ENCODE measurements around the gene MTCL3.

The MTCL3 gene

DNA sequence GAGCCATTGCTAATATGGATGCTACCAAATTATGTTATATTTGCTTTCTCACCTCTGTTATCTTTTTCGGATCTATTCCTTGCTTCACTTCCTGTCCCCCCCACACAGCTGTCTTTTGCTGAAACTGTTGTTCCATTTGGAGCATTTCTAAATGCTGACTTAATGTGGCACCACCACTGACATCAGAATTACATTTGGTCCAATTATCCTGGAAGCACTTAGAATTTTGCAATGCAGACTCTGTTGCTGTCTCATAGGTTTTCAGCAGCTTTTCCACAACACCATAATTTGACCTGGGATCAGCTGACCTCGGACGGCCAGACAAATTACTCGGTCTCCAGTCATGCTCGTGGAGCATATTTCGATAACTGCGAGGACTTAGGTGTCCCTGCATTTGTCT is 72.8 kb downstream of the MTCL3 start:
- Histone ChIP-seq H3K27ac (no peak overlapping the region), H3K4me3 (no peak overlapping the region), H3K36me3 (no peaks in the 10 kb centered on the region), H3K27me3 (no peaks in the 10 kb centered on the region), H3K9me3 (no peaks in the 10 kb centered on the region), H3K4me1 (no peaks in the 10 kb centered on the region)
- DNase-seq, result no peak
- no peak for TF ChIP-seq POLR2A (IDR thresholded peaks at IDR 0.05)
- TF ChIP-seq, protein P1, sequence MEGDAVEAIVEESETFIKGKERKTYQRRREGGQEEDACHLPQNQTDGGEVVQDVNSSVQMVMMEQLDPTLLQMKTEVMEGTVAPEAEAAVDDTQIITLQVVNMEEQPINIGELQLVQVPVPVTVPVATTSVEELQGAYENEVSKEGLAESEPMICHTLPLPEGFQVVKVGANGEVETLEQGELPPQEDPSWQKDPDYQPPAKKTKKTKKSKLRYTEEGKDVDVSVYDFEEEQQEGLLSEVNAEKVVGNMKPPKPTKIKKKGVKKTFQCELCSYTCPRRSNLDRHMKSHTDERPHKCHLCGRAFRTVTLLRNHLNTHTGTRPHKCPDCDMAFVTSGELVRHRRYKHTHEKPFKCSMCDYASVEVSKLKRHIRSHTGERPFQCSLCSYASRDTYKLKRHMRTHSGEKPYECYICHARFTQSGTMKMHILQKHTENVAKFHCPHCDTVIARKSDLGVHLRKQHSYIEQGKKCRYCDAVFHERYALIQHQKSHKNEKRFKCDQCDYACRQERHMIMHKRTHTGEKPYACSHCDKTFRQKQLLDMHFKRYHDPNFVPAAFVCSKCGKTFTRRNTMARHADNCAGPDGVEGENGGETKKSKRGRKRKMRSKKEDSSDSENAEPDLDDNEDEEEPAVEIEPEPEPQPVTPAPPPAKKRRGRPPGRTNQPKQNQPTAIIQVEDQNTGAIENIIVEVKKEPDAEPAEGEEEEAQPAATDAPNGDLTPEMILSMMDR (IDR thresholded peaks at IDR 0.05), result no peak

DNA sequence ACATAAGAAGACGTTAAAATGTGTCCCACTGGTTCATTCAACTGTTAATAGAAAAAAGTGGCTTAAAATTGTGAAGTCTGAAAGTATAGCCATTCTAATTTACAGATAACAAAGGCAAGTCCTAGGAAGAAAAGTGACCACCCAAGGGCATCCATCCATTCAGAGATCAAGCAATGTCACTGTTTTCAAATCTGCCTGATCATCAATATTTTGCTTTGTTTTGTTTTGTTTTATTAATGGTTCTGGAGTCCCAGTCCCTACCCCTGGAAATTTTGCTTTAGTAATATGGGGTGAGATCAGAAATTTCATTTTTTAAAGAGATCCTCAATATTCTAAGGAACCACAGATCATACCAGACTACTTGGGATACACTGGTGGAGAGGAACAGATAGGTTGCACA is 77.3 kb downstream of the MTCL3 start:
- TF ChIP-seq POLR2A (IDR thresholded peaks at IDR 0.05), result no peak
- TF ChIP-seq, protein P1 (IDR thresholded peaks at IDR 0.05), result no peak

DNA sequence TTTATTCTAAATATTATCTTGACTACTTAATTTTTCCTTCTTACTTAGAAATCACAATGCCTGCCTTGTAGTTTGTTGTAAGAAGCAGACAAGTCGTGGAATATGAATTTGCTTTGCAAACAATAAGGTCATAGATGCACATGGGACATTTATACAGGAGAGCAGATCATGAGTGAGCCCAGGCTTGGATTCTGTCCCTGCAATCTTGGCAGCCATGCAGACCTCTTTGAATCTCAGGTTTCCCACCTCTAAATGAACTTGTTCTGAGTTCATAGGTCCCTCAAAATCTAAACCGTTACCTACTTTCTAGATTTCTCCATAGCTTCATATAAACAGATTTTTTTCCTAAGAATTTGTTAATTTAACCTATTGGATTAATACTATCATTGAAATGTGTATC is 79.4 kb downstream of the MTCL3 start:
- no peak for DNase-seq
- no peaks in the 10 kb centered on the region for H3K4me1 ChIP-seq
- H3K9me3 ChIP-seq, result no peaks in the 10 kb centered on the region
- H3K4me3 ChIP-seq, result no peak overlapping the region
- no peaks in the 10 kb centered on the region for H3K27me3 ChIP-seq
- H3K36me3 ChIP-seq, result no peaks in the 10 kb centered on the region
- H3K27ac ChIP-seq, result no peak overlapping the region
- no peak for TF ChIP-seq POLR2A (IDR thresholded peaks at IDR 0.05)
- TF ChIP-seq, protein P1 (IDR thresholded peaks at IDR 0.05), result no peak

More for the DNA sequence above, 77.3 kb downstream of the MTCL3 start:
- no peak for DNase-seq
- H3K4me3 ChIP-seq, result no peak overlapping the region
- H3K27ac ChIP-seq, result no peak overlapping the region
- no peaks in the 10 kb centered on the region for H3K36me3 ChIP-seq
- H3K4me1 ChIP-seq, result no peaks in the 10 kb centered on the region
- H3K27me3 ChIP-seq, result no peaks in the 10 kb centered on the region
- H3K9me3 ChIP-seq, result no peaks in the 10 kb centered on the region

DNA sequence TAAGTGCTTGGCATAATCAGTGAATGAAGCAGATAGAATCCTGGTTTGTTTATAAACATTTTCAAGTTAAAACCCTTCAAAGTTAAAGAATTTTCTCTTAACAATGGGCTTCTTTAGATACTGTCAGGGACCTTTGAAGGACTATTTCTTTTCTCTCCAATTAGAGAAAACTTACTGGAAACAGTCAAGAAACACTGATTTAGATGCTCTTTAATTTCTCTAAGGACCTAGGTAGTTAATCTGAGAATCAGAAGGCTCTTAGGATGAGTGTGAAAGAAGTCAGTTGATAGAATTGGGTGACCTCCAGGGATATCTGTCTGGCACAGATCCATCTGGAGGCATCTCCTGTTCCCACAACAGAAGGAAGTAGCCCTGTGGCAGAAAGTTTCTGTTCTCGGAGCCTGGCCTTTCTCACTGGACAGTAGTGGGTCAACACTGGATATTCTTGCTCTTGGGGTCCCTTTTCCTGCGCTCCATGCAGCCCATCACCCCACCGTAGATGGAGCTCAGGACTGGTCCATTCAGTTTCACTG is 82.5 kb downstream of the MTCL3 start:
- no peak for DNase-seq
- Histone ChIP-seq H3K4me1 (no peaks in the 10 kb centered on the region), H3K27me3 (no peaks in the 10 kb centered on the region), H3K4me3 (no peak overlapping the region), H3K27ac (no peak overlapping the region), H3K36me3 (no peaks in the 10 kb centered on the region), H3K9me3 (no peaks in the 10 kb centered on the region)
- no peak for TF ChIP-seq POLR2A (IDR thresholded peaks at IDR 0.05)
- TF ChIP-seq, protein P1 (IDR thresholded peaks at IDR 0.05), result no peak

DNA sequence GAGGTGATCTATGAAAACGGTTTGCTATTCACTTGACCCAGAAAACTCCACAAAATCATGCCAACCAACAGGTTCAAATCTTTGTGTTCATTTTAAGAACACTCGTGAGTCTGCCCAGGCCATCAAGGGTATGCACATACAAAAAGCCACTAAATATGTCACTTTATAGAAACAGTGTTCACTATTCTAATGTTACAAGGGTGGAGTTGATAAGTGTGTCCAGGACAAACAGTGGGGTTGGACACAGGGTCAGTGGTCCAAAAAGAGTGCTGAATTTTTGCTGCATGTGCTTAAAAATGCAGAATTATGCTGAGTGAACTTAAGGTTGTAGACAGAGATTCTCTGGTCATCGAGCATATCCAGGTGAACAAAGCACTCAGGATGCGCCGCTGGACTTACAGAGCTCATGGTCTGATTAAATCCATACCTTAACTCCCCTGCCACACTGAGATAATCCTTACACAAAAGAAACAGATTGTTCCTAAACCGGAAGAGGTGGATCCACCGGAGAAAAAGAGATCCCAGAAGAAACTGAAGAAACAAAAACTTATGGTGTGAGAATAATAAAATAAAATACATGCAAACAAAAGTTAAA is 83.4 kb downstream of the MTCL3 start:
- no peak overlapping the region for H3K4me3 ChIP-seq
- TF ChIP-seq, protein P1 (IDR thresholded peaks at IDR 0.05), result no peak
- no peak for TF ChIP-seq POLR2A (IDR thresholded peaks at IDR 0.05)
- no peak overlapping the region for H3K27ac ChIP-seq
- H3K4me1 ChIP-seq, result no peaks in the 10 kb centered on the region
- no peaks in the 10 kb centered on the region for H3K36me3 ChIP-seq
- no peak for DNase-seq
- H3K9me3 ChIP-seq, result no peaks in the 10 kb centered on the region
- H3K27me3 ChIP-seq, result no peaks in the 10 kb centered on the region

Data from Peyer's patch (tissue), 4 donors.